Ovary (tissue), 3 donors: ENCODE measurements around the gene SERPINI1.

ENCODE experiments used
- CTCF ChIP-seq, 3 donors: fragments of 450-650 bp in 2 of 3; fragments of 200-600 bp in 1 of 3; IDR thresholded peaks; one replicate each; pipeline versions ENCODE4 v1.5.1 to v1.8.0; 2016 to 2022; ENCODE audit warnings: antibody characterized with exemption in 3 of 3, mild to moderate bottlenecking in 1 of 3
- POLR2A ChIP-seq: fragments of 450-650 bp; IDR thresholded peaks from one replicate; pipeline ENCODE4 v1.6.1; 2017; ENCODE audit warnings: antibody characterized with exemption, mild to moderate bottlenecking, moderate library complexity
- donor health status: DM: no; HTN: no; CAD: no.

GRCh38 chr3:167872941-167873340 lies 137.4 kb downstream of the SERPINI1 start:
- no peak for TF ChIP-seq CTCF (IDR thresholded peaks at IDR 0.05)
- no peak for TF ChIP-seq POLR2A
